Measurements from ENCODE around the gene SLC39A6. TPM values are rescaled to one million over a fixed set of nuclear protein-coding genes. Genes with fewer than 3 reads are reported as not detected.

The SLC39A6 gene
- total RNA-seq, 1 donor: 133 TPM

- Histone ChIP-seq H3K27ac (ENCODE audit: low read depth, low read length) (peak overlapping the region; percentile 32), H3K4me3 (ENCODE audit: insufficient read depth, low read length) (peak overlapping the region; percentile 95), H3K4me2 (ENCODE audit: insufficient read depth, low read length) (peak overlapping the region; percentile 95), H3K79me2 (ENCODE audit: insufficient read depth, low read length) (peaks cover 76% of the 10 kb centered on the region), H3K9me3 (ENCODE audit: low read depth, low read length) (no peaks in the 10 kb centered on the region), H2AFZ (ENCODE audit: low read length) (no peak overlapping the region), H3K27me3 (ENCODE audit: insufficient read depth, low read length) (no peaks in the 10 kb centered on the region), H3K36me3 (ENCODE audit: insufficient read depth, low read length) (peaks cover 18% of the 10 kb centered on the region), H4K20me1 (ENCODE audit: insufficient read depth, low read length) (peaks cover 43% of the 10 kb centered on the region), H3K4me1 (ENCODE audit: insufficient read depth, low read length) (peaks cover 20% of the 10 kb centered on the region)
- no peak for TF ChIP-seq CTCF (IDR thresholded peaks at IDR 0.05; ENCODE audit: extremely low read depth, low read depth, low read length)
- no peak for DNase-seq (ENCODE audit: insufficient read length, low spot score, missing footprints)
Measured at GRCh38 chr18:36131692-36132483, 2.7 kb upstream of the SLC39A6 start.

GRCh38 chr18:36130883-36131653 lies 1.9 kb upstream of the SLC39A6 start:
- Histone ChIP-seq H3K79me2 (ENCODE audit: insufficient read depth, low read length) (peaks cover 81% of the 10 kb centered on the region), H3K9me3 (ENCODE audit: low read depth, low read length) (no peaks in the 10 kb centered on the region), H3K27ac (ENCODE audit: low read depth, low read length) (peak overlapping the region; percentile 97), H3K4me1 (ENCODE audit: insufficient read depth, low read length) (peaks cover 20% of the 10 kb centered on the region), H4K20me1 (ENCODE audit: insufficient read depth, low read length) (peaks cover 48% of the 10 kb centered on the region), H3K36me3 (ENCODE audit: insufficient read depth, low read length) (peaks cover 17% of the 10 kb centered on the region), H3K27me3 (ENCODE audit: insufficient read depth, low read length) (no peaks in the 10 kb centered on the region), H3K4me3 (ENCODE audit: insufficient read depth, low read length) (peak overlapping the region; percentile 95), H2AFZ (ENCODE audit: low read length) (no peak overlapping the region), H3K4me2 (ENCODE audit: insufficient read depth, low read length) (peak overlapping the region; percentile 95)
- TF ChIP-seq CTCF (IDR thresholded peaks at IDR 0.05; ENCODE audit: extremely low read depth, low read depth, low read length): no peak
- DNase-seq (ENCODE audit: insufficient read length, low spot score, missing footprints): peak; percentile 38

- peaks cover 48% of the 10 kb centered on the region for H4K20me1 ChIP-seq (ENCODE audit: insufficient read depth, low read length)
- H3K4me1 ChIP-seq (ENCODE audit: insufficient read depth, low read length): peaks cover 20% of the 10 kb centered on the region
- peak; percentile 70 for DNase-seq (ENCODE audit: insufficient read length, low spot score, missing footprints)
- peaks cover 13% of the 10 kb centered on the region for H3K36me3 ChIP-seq (ENCODE audit: insufficient read depth, low read length)
- H3K27ac ChIP-seq (ENCODE audit: low read depth, low read length): peak overlapping the region; percentile 97
- no peaks in the 10 kb centered on the region for H3K9me3 ChIP-seq (ENCODE audit: low read depth, low read length)
- H3K27me3 ChIP-seq (ENCODE audit: insufficient read depth, low read length): no peaks in the 10 kb centered on the region
- H3K79me2 ChIP-seq (ENCODE audit: insufficient read depth, low read length): peaks cover 79% of the 10 kb centered on the region
- no peak for TF ChIP-seq CTCF (IDR thresholded peaks at IDR 0.05; ENCODE audit: extremely low read depth, low read depth, low read length)
- peak overlapping the region; percentile 95 for H3K4me3 ChIP-seq (ENCODE audit: insufficient read depth, low read length)
- peak overlapping the region; percentile 95 for H3K4me2 ChIP-seq (ENCODE audit: insufficient read depth, low read length)
- peak overlapping the region; percentile 99 for H2AFZ ChIP-seq (ENCODE audit: low read length)
Measured at GRCh38 chr18:36130039-36130831, 1.1 kb upstream of the SLC39A6 start.
